DND-41 (cell line): ENCODE data around the gene RAP1B.

Experiments used
- ATAC-seq: fragments of 200-7000 bp; cut with Tn5 transposase; 3 replicates; pipeline ENCODE4 v1.9.1; 2021; ENCODE audit warnings: low read depth; ENCODE audit not compliant: insufficient read depth
- DNase-seq: peaks from one replicate; pipeline ENCODE4 v3.0.0-alpha.2; 2020
- H2AFZ ChIP-seq: 2 replicates; pipeline ENCODE4 v1.6.0; 2012; ENCODE audit warnings: low read depth, low read length
- H3K27ac ChIP-seq: 2 replicates; pipeline ENCODE4 v1.5.1; 2012; ENCODE audit warnings: low read length, inconsistent platforms
- H3K27me3 ChIP-seq: fragments of 200-600 bp; sonication (generic); 2 replicates; pipeline ENCODE4 v1.6.0; 2012; ENCODE audit warnings: low read length, mild to moderate bottlenecking, inconsistent platforms; ENCODE audit not compliant: insufficient read depth, poor library complexity
- H3K36me3 ChIP-seq: 2 replicates; pipeline ENCODE4 v1.5.1; 2012; ENCODE audit warnings: low read length, inconsistent platforms; ENCODE audit not compliant: insufficient read depth
- H3K4me1 ChIP-seq: 2 replicates; pipeline ENCODE4 v1.5.1; 2012; ENCODE audit warnings: mild to moderate bottlenecking, low read length; ENCODE audit not compliant: insufficient read depth
- H3K4me2 ChIP-seq: 2 replicates; pipeline ENCODE4 v1.6.0; 2012; ENCODE audit warnings: mild to moderate bottlenecking, moderate library complexity, low read length, inconsistent platforms; ENCODE audit not compliant: insufficient read depth
- H3K4me3 ChIP-seq, 2 experiments: fragments of 200-600 bp in 1 of 2; shearing (Covaris generic) in 1 of 2; 2 replicates each; pipeline ENCODE4 v1.5.1; 2012 to 2016; ENCODE audit warnings: inconsistent platforms in 2 of 2, low read length in 2 of 2, mild to moderate bottlenecking in 2 of 2, low read depth in 1 of 2, moderate library complexity in 1 of 2
- H3K79me2 ChIP-seq: 2 replicates; pipeline ENCODE4 v1.6.0; 2012; ENCODE audit warnings: low read length, inconsistent platforms; ENCODE audit not compliant: insufficient read depth
- H3K9ac ChIP-seq: 2 replicates; pipeline ENCODE4 v1.6.0; 2012; ENCODE audit warnings: low read depth, mild to moderate bottlenecking, inconsistent platforms, low read length, moderate library complexity
- H3K9me3 ChIP-seq: 2 replicates; pipeline ENCODE4 v1.5.1; 2012; ENCODE audit warnings: low read length, moderate library complexity, mild to moderate bottlenecking, inconsistent platforms; ENCODE audit not compliant: insufficient read depth, severe bottlenecking
- H4K20me1 ChIP-seq: 2 replicates; pipeline ENCODE4 v1.6.0; 2012; ENCODE audit warnings: low read length; ENCODE audit not compliant: insufficient read depth
- EZH2 ChIP-seq: IDR thresholded peaks from 3 replicates; pipeline ENCODE4 v1.6.1; 2012; ENCODE audit warnings: borderline replicate concordance, low read depth, mild to moderate bottlenecking, moderate library complexity, low read length, inconsistent platforms; ENCODE audit not compliant: severe bottlenecking
- TF ChIP-seq, protein P1 (sequence below): IDR thresholded peaks from 2 replicates; pipeline ENCODE4 v1.5.1; 2012; ENCODE audit warnings: borderline replicate concordance, low read length, moderate library complexity, mild to moderate bottlenecking; ENCODE audit not compliant: poor library complexity, severe bottlenecking; ENCODE audit errors: extremely low read depth

Gene RAP1B

DNA sequence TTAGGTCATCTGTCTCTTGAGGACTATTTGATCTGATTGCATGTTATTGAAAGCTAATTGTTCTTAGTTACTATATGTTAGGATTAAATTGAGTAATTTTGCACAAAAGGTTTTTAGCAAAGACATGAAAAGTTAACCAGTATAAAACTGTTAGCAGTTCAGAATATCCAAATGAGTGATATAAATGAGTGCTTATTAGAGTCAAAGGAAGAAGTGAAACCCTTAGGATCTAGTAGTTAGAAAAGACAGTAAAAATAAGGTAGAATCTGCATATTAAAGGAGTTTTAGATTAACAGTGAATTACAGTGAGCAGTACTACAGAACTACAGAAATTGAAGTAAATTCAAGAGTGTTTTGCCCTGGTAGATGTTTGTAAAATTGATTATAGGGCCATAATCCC is 12.4 kb downstream of the RAP1B start:
- TF ChIP-seq, protein P1, sequence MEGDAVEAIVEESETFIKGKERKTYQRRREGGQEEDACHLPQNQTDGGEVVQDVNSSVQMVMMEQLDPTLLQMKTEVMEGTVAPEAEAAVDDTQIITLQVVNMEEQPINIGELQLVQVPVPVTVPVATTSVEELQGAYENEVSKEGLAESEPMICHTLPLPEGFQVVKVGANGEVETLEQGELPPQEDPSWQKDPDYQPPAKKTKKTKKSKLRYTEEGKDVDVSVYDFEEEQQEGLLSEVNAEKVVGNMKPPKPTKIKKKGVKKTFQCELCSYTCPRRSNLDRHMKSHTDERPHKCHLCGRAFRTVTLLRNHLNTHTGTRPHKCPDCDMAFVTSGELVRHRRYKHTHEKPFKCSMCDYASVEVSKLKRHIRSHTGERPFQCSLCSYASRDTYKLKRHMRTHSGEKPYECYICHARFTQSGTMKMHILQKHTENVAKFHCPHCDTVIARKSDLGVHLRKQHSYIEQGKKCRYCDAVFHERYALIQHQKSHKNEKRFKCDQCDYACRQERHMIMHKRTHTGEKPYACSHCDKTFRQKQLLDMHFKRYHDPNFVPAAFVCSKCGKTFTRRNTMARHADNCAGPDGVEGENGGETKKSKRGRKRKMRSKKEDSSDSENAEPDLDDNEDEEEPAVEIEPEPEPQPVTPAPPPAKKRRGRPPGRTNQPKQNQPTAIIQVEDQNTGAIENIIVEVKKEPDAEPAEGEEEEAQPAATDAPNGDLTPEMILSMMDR = no peak
- TF ChIP-seq EZH2 = no peak
- Histone ChIP-seq H3K9me3 (no peaks in the 10 kb centered on the region), H3K36me3 (peaks cover 39% of the 10 kb centered on the region), H3K79me2 (peaks cover 100% of the 10 kb centered on the region), H3K4me3 (no peak overlapping the region), H2AFZ (no peak overlapping the region), H3K27me3 (no peaks in the 10 kb centered on the region), H3K4me2 (no peak overlapping the region), H3K9ac (no peak overlapping the region), H3K27ac (no peak overlapping the region), H4K20me1 (peaks cover 74% of the 10 kb centered on the region), H3K4me1 (peaks cover 5% of the 10 kb centered on the region)
- no peak for DNase-seq
- no peak for ATAC-seq

DNA sequence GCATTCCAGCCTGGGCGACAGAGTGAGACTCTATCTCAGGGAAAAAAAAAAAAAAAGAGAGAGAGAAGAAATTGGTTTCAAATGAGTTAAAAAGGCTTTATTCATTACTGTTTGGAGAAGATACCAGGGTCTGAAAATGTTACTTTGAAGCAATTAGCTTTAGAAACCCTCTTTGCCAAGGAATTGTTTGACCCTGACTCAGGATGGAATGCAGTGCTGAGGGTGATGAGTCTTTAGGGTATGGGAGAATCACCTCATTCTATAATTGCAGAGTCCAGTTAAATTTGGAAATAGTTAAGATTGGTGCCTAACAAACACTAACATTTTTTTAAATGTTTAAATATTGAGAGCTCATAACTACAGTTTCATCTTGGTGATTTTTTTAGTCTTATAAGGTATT is 13.3 kb downstream of the RAP1B start:
- Histone ChIP-seq H3K9me3 (no peaks in the 10 kb centered on the region), H3K36me3 (peaks cover 36% of the 10 kb centered on the region), H3K27ac (no peak overlapping the region), H4K20me1 (peaks cover 70% of the 10 kb centered on the region), H3K9ac (no peak overlapping the region), H3K4me3 (no peak overlapping the region), H3K4me2 (no peak overlapping the region), H3K4me1 (peaks cover 5% of the 10 kb centered on the region), H3K79me2 (peaks cover 100% of the 10 kb centered on the region), H3K27me3 (no peaks in the 10 kb centered on the region), H2AFZ (no peak overlapping the region)
- no peak for TF ChIP-seq EZH2
- TF ChIP-seq, protein P1 = no peak
- DNase-seq (no peak), ATAC-seq (no peak)

DNA sequence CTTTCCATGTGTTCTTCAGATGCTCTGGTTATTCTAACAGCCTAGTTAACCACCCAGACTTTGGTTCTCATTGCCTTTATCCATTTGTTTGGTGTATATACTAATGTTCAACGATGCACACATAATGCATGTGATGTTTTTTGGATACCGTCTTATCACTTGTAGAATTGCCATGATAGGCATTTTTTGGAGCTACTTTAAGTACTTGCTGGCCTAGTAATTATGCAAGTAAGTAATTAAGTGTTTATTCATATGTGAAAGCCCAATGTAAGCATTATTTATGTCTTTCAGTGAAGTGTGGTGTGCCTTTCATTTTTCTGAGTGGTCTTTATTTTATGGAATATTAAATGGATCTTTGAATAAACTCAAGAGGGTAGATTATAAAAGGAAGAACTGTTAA is 14.2 kb downstream of the RAP1B start:
- Histone ChIP-seq H3K36me3 (peaks cover 36% of the 10 kb centered on the region), H4K20me1 (peaks cover 73% of the 10 kb centered on the region), H3K4me3 (no peak overlapping the region), H3K4me1 (peaks cover 5% of the 10 kb centered on the region), H3K4me2 (no peak overlapping the region), H3K9ac (no peak overlapping the region), H3K79me2 (peaks cover 100% of the 10 kb centered on the region), H3K27ac (no peak overlapping the region), H2AFZ (no peak overlapping the region), H3K27me3 (no peaks in the 10 kb centered on the region), H3K9me3 (no peaks in the 10 kb centered on the region)
- no peak for TF ChIP-seq EZH2
- TF ChIP-seq, protein P1 = no peak
- no peak for DNase-seq
- ATAC-seq = no peak

DNA sequence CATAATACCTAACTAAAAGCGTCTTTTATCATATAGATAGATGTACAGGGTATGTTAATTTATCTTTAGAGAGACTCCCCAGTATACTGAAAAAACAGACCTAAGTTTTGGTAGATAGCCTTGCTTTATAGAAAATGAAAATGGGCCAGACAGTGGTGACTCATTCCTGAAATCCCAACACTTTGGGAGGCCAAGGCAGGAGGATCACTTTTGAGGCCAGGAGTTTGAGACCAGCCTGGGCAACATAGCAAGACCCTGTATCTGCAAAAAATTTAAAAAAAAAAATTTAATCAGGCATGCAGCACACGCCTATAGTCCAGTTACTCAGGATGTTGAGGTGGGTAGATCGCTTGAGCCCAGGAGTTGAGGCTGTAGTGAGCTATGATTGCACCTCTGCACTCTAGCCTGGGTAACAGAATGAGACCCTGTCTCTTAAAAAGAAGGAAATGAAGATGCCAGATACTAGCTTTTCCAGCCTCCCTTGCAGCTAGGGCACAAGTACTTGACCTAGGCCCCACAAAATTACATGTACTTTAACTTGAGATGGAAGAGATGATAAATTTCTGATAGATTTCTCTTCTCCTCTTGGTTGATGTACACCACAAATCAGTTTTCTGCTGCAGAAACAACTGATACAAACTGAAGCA is 17.1 kb downstream of the RAP1B start:
- Histone ChIP-seq H2AFZ (no peak overlapping the region), H3K4me1 (no peaks in the 10 kb centered on the region), H3K36me3 (peaks cover 36% of the 10 kb centered on the region), H3K9me3 (no peaks in the 10 kb centered on the region), H3K27me3 (no peaks in the 10 kb centered on the region), H3K79me2 (peaks cover 100% of the 10 kb centered on the region), H3K9ac (no peak overlapping the region), H3K4me2 (no peak overlapping the region), H3K4me3 (no peak overlapping the region), H3K27ac (no peak overlapping the region), H4K20me1 (peaks cover 62% of the 10 kb centered on the region)
- TF ChIP-seq, protein P1 = no peak
- no peak for TF ChIP-seq EZH2
- no peak for DNase-seq
- no peak for ATAC-seq
